HepG2 (cell line): Measurements from ENCODE around the gene TLK1. TPM values are rescaled to one million over a fixed set of nuclear protein-coding genes. Genes with fewer than 3 reads are reported as not detected.
A peak's percentile ranks its signal among the peaks of the same experiment; 100 is the strongest.

Experiments
- CCAR2 ChIP-seq: fragments of 200-400 bp; formaldehyde crosslinking; optimal IDR thresholded peaks from 2 replicates; pipeline ENCODE3; 2018; ENCODE audit warnings: low read depth, mild to moderate bottlenecking, low read length, moderate library complexity
- CEBPG ChIP-seq: IDR thresholded peaks from 2 replicates; pipeline ENCODE4 v1.6.1; 2016
- EZH2 ChIP-seq: conservative IDR thresholded peaks from 2 replicates; pipeline ENCODE4 v1.6.1; 2012; ENCODE audit warnings: mild to moderate bottlenecking, low read depth, low read length, moderate library complexity
- HNF4G ChIP-seq, 2 experiments: sonication (generic) in 1 of 2; formaldehyde crosslinking in 1 of 2; IDR thresholded peaks; 2 replicates each; pipeline versions ENCODE4 v1.4.0 to v1.6.1; 2011 to 2020; ENCODE audit warnings: borderline replicate concordance in 2 of 2, low read depth in 2 of 2, mild to moderate bottlenecking in 2 of 2, low read length in 1 of 2, missing genetic modification reagents in 1 of 2, moderate library complexity in 1 of 2
- HOXA5 ChIP-seq: sonication (generic); formaldehyde crosslinking; IDR thresholded peaks from 2 replicates; pipeline ENCODE4 v1.4.0; 2020; ENCODE audit warnings: missing genetic modification reagents
- IKZF4 ChIP-seq: sonication (generic); formaldehyde crosslinking; IDR thresholded peaks from 2 replicates; pipeline ENCODE4 v1.5.1; 2020; ENCODE audit warnings: borderline replicate concordance, mild to moderate bottlenecking, low read depth, missing genetic modification reagents; ENCODE audit errors: not compliant biosample characterization
- KDM1A ChIP-seq: IDR thresholded peaks from 2 replicates; pipeline ENCODE4 v1.6.1; 2016; ENCODE audit warnings: missing compliant biosample characterization
- NCOR1 ChIP-seq: fragments of 200-600 bp; sonication (generic); IDR thresholded peaks from 2 replicates; pipeline ENCODE4 v1.7.0; 2017; ENCODE audit warnings: antibody characterized with exemption, low read length, borderline replicate concordance
- NR2C2 ChIP-seq: sonication (generic); formaldehyde crosslinking; IDR thresholded peaks from 2 replicates; pipeline ENCODE4 v1.4.0; 2020; ENCODE audit warnings: missing genetic modification reagents, mild to moderate bottlenecking, moderate library complexity, borderline replicate concordance
- PAX8 ChIP-seq: sonication (generic); formaldehyde crosslinking; IDR thresholded peaks from 2 replicates; pipeline ENCODE4 v1.8.0; 2022; ENCODE audit warnings: mild to moderate bottlenecking, missing genetic modification reagents, borderline replicate concordance
- STAG1 ChIP-seq: sonication (generic); formaldehyde crosslinking; IDR thresholded peaks from 2 replicates; pipeline ENCODE4 v1.4.0; 2020; ENCODE audit warnings: missing genetic modification reagents
- TAF1 ChIP-seq: sonication (generic); formaldehyde crosslinking; IDR thresholded peaks from 2 replicates; pipeline ENCODE4 v1.4.0; 2020; ENCODE audit warnings: missing genetic modification reagents
- ZNF160 ChIP-seq: sonication (generic); formaldehyde crosslinking; IDR thresholded peaks from 2 replicates; pipeline ENCODE4 v1.8.0; 2022; ENCODE audit warnings: mild to moderate bottlenecking, inconsistent platforms, missing genetic modification reagents
- ZNF496 ChIP-seq: sonication (generic); formaldehyde crosslinking; IDR thresholded peaks from 2 replicates; pipeline ENCODE4 v1.8.1; 2023; ENCODE audit warnings: mild to moderate bottlenecking, moderate library complexity, missing genetic modification reagents; ENCODE audit not compliant: insufficient replicate concordance
- ZNF577 ChIP-seq: sonication (generic); formaldehyde crosslinking; IDR thresholded peaks from 2 replicates; pipeline ENCODE4 v1.4.0; 2020; ENCODE audit warnings: mild to moderate bottlenecking, low read depth, missing genetic modification reagents, borderline replicate concordance
- polyA plus RNA-seq, 8 experiments: library from polyadenylated mRNA; depleted of rRNA in 3 of 8; stranded (reverse) in 7 of 8; unstranded in 1 of 8; fragments of >200 nt; fragmentation: Illumina TruSeq in 4 of 8; extraction: Trizol in 4 of 8; gene quantifications; 2 replicates each; pipeline versions ENCODE4 v1.2.1 to v1.2.3, GENCODE V29; 2011 to 2016; ENCODE audit warnings: low read depth in 4 of 8, missing spikeins in 1 of 8, mixed read lengths in 1 of 8; ENCODE audit not compliant: insufficient read depth in 1 of 8
- total RNA-seq, 5 experiments: library from RNA; depleted of rRNA; stranded (reverse); fragments of >200 nt; fragmentation: Illumina TruSeq; extraction: Trizol; gene quantifications; 2 replicates each; pipeline ENCODE4 v1.2.3, GENCODE V29; 2016; ENCODE audit warnings: low read depth in 1 of 5
- TF ChIP-seq, protein P1 (sequence below): sonication (generic); formaldehyde crosslinking; IDR thresholded peaks from 2 replicates; pipeline ENCODE4 v1.4.0; 2020; ENCODE audit warnings: missing genetic modification reagents, borderline replicate concordance
- TF ChIP-seq, protein P2 (sequence below): sonication (generic); formaldehyde crosslinking; IDR thresholded peaks from 2 replicates; pipeline ENCODE4 v1.4.0; 2020; ENCODE audit warnings: mild to moderate bottlenecking, low read depth, missing genetic modification reagents
- TF ChIP-seq, protein P3 (sequence below): sonication (generic); formaldehyde crosslinking; IDR thresholded peaks from 2 replicates; pipeline ENCODE4 v1.4.0; 2020; ENCODE audit warnings: missing genetic modification reagents, borderline replicate concordance
- TF ChIP-seq, protein P4 (sequence below): sonication (generic); formaldehyde crosslinking; IDR thresholded peaks from 2 replicates; pipeline ENCODE4 v1.5.0; 2020; ENCODE audit warnings: missing genetic modification reagents, mild to moderate bottlenecking, borderline replicate concordance

The TLK1 gene
- total and polyA plus RNA-seq, 2 of the 13 experiments (the other 11 are each of a cell fraction or from before 2014, with no cell fraction given) = 16.8 to 28.7 TPM

DNA sequence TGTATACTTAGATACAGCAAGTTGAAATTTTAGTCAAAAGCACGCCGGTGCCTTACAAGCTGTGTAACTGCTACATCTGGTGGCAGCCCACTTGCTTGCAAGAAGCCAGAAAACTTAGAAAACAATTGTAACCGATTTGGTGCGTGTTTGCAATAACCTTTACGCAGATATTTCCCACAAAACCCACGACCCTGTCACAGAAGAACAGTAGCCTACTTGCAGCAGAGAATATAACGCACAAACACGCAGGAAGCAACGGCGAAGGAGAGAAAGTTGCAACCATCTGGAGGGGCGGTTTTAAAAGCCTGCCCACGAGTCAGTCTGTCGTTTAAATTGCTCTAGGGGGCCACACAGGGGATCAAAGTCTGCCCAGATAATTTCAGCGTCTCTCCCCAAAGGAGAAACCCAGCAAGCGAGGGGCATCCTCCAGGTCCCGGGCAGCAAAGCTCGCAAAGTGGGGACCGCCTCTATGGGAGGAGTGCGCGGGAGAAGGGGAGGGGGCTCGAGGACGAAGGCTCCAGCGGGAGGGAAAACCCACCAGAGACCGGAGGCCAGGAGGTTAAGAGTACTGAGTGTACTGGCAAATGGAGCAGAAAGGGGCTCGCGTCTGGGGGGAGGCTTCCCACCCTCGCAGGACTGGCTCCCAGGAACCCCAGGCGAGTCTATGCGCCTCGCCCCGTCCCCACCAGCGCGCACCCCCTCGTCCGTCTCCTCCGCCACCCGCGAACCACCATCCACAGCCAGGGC, 1.1 kb downstream of the TLK1 start (continued):
- TF ChIP-seq, protein P1, sequence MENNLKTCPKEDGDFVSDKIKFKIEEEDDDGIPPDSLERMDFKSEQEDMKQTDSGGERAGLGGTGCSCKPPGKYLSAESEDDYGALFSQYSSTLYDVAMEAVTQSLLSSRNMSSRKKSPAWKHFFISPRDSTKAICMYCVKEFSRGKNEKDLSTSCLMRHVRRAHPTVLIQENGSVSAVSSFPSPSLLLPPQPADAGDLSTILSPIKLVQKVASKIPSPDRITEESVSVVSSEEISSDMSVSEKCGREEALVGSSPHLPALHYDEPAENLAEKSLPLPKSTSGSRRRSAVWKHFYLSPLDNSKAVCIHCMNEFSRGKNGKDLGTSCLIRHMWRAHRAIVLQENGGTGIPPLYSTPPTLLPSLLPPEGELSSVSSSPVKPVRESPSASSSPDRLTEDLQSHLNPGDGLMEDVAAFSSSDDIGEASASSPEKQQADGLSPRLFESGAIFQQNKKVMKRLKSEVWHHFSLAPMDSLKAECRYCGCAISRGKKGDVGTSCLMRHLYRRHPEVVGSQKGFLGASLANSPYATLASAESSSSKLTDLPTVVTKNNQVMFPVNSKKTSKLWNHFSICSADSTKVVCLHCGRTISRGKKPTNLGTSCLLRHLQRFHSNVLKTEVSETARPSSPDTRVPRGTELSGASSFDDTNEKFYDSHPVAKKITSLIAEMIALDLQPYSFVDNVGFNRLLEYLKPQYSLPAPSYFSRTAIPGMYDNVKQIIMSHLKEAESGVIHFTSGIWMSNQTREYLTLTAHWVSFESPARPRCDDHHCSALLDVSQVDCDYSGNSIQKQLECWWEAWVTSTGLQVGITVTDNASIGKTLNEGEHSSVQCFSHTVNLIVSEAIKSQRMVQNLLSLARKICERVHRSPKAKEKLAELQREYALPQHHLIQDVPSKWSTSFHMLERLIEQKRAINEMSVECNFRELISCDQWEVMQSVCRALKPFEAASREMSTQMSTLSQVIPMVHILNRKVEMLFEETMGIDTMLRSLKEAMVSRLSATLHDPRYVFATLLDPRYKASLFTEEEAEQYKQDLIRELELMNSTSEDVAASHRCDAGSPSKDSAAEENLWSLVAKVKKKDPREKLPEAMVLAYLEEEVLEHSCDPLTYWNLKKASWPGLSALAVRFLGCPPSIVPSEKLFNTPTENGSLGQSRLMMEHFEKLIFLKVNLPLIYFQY (CRISPR knock-in tag) = no peak
- TF ChIP-seq PAX8 (CRISPR knock-in tag) (0 out of 2 replicates have a peak, but pooled peaks have one; percentile 78), STAG1 (CRISPR knock-in tag) (peak; percentile 78), CEBPG (CRISPR knock-in tag) (0 out of 2 replicates have a peak, but pooled peaks have one; percentile 1), HOXA5 (no peak; the same call in 1 of the 2 replicates), IKZF4 (peak; percentile 37), TAF1 (CRISPR knock-in tag) (peak; percentile 76), ZNF577 (CRISPR knock-in tag) (no peak), ZNF496 (CRISPR knock-in tag) (no peak), NR2C2 (CRISPR knock-in tag) (peak; percentile 39; the same call in 1 of the 2 replicates), NCOR1 (peak; percentile 78), KDM1A (no peak), HNF4G (IDR thresholded peaks at IDR 0.05; ENCODE audit: borderline replicate concordance, low read depth, low read length) (peak; percentile 59; the same call in 1 of the 2 replicates), HNF4G (CRISPR knock-in tag; IDR thresholded peaks at IDR 0.05; ENCODE audit: borderline replicate concordance, low read depth) (no peak), CCAR2 (no peak), EZH2 (no peak), ZNF160 (CRISPR knock-in tag) (no peak)
- TF ChIP-seq, protein P2, sequence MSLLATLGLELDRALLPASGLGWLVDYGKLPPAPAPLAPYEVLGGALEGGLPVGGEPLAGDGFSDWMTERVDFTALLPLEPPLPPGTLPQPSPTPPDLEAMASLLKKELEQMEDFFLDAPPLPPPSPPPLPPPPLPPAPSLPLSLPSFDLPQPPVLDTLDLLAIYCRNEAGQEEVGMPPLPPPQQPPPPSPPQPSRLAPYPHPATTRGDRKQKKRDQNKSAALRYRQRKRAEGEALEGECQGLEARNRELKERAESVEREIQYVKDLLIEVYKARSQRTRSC (CRISPR knock-in tag) = peak; percentile 73; the same call in 1 of the 2 replicates
- TF ChIP-seq, protein P3, sequence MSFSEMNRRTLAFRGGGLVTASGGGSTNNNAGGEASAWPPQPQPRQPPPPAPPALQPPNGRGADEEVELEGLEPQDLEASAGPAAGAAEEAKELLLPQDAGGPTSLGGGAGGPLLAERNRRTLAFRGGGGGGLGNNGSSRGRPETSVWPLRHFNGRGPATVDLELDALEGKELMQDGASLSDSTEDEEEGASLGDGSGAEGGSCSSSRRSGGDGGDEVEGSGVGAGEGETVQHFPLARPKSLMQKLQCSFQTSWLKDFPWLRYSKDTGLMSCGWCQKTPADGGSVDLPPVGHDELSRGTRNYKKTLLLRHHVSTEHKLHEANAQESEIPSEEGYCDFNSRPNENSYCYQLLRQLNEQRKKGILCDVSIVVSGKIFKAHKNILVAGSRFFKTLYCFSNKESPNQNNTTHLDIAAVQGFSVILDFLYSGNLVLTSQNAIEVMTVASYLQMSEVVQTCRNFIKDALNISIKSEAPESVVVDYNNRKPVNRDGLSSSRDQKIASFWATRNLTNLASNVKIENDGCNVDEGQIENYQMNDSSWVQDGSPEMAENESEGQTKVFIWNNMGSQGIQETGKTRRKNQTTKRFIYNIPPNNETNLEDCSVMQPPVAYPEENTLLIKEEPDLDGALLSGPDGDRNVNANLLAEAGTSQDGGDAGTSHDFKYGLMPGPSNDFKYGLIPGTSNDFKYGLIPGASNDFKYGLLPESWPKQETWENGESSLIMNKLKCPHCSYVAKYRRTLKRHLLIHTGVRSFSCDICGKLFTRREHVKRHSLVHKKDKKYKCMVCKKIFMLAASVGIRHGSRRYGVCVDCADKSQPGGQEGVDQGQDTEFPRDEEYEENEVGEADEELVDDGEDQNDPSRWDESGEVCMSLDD (CRISPR knock-in tag) = peak; percentile 16; the same call in 1 of the 2 replicates
- TF ChIP-seq, protein P4, sequence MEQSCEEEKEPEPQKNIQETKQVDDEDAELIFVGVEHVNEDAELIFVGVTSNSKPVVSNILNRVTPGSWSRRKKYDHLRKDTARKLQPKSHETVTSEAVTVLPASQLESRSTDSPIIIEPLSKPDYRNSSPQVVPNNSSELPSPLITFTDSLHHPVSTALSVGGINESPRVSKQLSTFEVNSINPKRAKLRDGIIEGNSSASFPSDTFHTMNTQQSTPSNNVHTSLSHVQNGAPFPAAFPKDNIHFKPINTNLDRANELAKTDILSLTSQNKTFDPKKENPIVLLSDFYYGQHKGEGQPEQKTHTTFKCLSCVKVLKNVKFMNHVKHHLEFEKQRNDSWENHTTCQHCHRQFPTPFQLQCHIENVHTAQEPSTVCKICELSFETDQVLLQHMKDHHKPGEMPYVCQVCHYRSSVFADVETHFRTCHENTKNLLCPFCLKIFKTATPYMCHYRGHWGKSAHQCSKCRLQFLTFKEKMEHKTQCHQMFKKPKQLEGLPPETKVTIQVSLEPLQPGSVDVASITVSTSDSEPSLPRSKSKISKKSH (CRISPR knock-in tag) = no peak; the same call in 1 of the 2 replicates
